CD4-positive, alpha-beta T cell treated with Interleukin-4 for 4 hours (primary cell): ENCODE results near the gene SERPINB3.
"Not testable (repeated sequence)": the region's sequence is repeated elsewhere in the genome, so short reads cannot be mapped to it uniquely, and the experiment has no call there.

Experiments used
- DNase-seq: peaks from one replicate; pipeline ENCODE4 v3.0.0-alpha.2; 2020

Gene SERPINB3

GRCh38 chr18:63644694-63645093 lies 17.0 kb downstream of the SERPINB3 start:
- DNase-seq = not testable (repeated sequence)

- DNase-seq = not testable (repeated sequence)
Measured at GRCh38 chr18:63644142-63644541, 17.6 kb downstream of the SERPINB3 start, which contains the start of gene SERPINB4. TSS of gene SERPINB4 (minus strand) at chr18:63644256. CDS start at chr18:63643577, 679 bp downstream.

GRCh38 chr18:63642668-63643356 lies 18.9 kb downstream of the SERPINB3 start:
- DNase-seq = not testable (repeated sequence)

GRCh38 chr18:63641157-63641680 lies 20.5 kb downstream of the SERPINB3 start:
- not testable (repeated sequence) for DNase-seq

- no peak for DNase-seq
Measured at GRCh38 chr18:63637703-63638102, 24.0 kb downstream of the SERPINB3 start.

GRCh38 chr18:63627819-63628218 lies 33.9 kb downstream of the SERPINB3 start:
- no peak for DNase-seq

- DNase-seq = no peak
Measured at GRCh38 chr18:63626431-63626830, 35.3 kb downstream of the SERPINB3 start.

- DNase-seq = no peak
Measured at GRCh38 chr18:63624863-63625262, 36.8 kb downstream of the SERPINB3 start.

GRCh38 chr18:63619661-63620060 lies 42.0 kb downstream of the SERPINB3 start:
- DNase-seq = no peak

GRCh38 chr18:63617915-63618234 lies 43.8 kb downstream of the SERPINB3 start:
- DNase-seq = no peak

GRCh38 chr18:63617049-63617914 lies 44.4 kb downstream of the SERPINB3 start:
- no peak for DNase-seq

- no peak for DNase-seq
Measured at GRCh38 chr18:63613420-63613819, 48.3 kb downstream of the SERPINB3 start.

- DNase-seq = no peak
Measured at GRCh38 chr18:63606526-63606925, 55.2 kb downstream of the SERPINB3 start.
